OCI-LY3 (cell line): ENCODE measurements around the gene GALNT16.

Source experiments
- H2AFZ ChIP-seq: fragments of 200-600, 300-600 bp; shearing (Covaris generic); 2 replicates; pipeline ENCODE4 v1.6.0; 2014; ENCODE audit warnings: antibody characterized with exemption, low read depth, low read length
- H3K27ac ChIP-seq: fragments of 200-600, 300-600 bp; sonication (generic); 2 replicates; pipeline ENCODE4 v1.5.1; 2014; ENCODE audit warnings: mild to moderate bottlenecking, low read length, moderate library complexity, mixed read lengths
- H3K27me3 ChIP-seq: fragments of 200-600, 300-600 bp; sonication (generic); 2 replicates; pipeline ENCODE4 v1.6.1; 2014; ENCODE audit warnings: low read depth, low read length, mixed read lengths
- H3K36me3 ChIP-seq: fragments of 200-600, 300-600 bp; sonication (generic); replicated peaks from 2 replicates; pipeline ENCODE3; 2014; ENCODE audit warnings: low read depth, low read length, mixed read lengths
- H3K4me1 ChIP-seq: fragments of 300-600, 200-600 bp; sonication (generic); 2 replicates; pipeline ENCODE4 v1.6.1; 2014; ENCODE audit warnings: low read length, mixed read lengths
- H3K4me2 ChIP-seq: fragments of 200-600, 300-600 bp; sonication (generic); 2 replicates; pipeline ENCODE4 v1.6.1; 2014; ENCODE audit warnings: low read length, mixed read lengths
- H3K4me3 ChIP-seq: fragments of 300-600, 200-600 bp; sonication (generic); 2 replicates; pipeline ENCODE4 v1.5.1; 2014; ENCODE audit warnings: antibody characterized with exemption, mild to moderate bottlenecking, low read length, moderate library complexity
- H3K79me2 ChIP-seq: fragments of 300-600, 200-600 bp; shearing (Covaris generic); 2 replicates; pipeline ENCODE4 v1.6.1; 2014; ENCODE audit warnings: mild to moderate bottlenecking, low read length, mixed read lengths
- H3K9ac ChIP-seq: fragments of 300-600, 200-600 bp; shearing (Covaris generic); 2 replicates; pipeline ENCODE4 v1.6.0; 2014; ENCODE audit warnings: mild to moderate bottlenecking, low read length, moderate library complexity
- H3K9me3 ChIP-seq: fragments of 200-600, 300-600 bp; shearing (Covaris generic); 2 replicates; pipeline ENCODE4 v1.6.1; 2014; ENCODE audit warnings: low read length, mixed read lengths; ENCODE audit not compliant: insufficient read depth
- H4K20me1 ChIP-seq: fragments of 200-600, 300-600 bp; sonication (generic); 2 replicates; pipeline ENCODE4 v1.6.1; 2016; ENCODE audit warnings: low read length, mixed read lengths; ENCODE audit not compliant: insufficient read depth
- EZH2phosphoT487 ChIP-seq: fragments of 200-600 bp; shearing (Covaris generic); IDR thresholded peaks from 2 replicates; pipeline ENCODE4 v1.6.1; 2018; ENCODE audit warnings: antibody characterized with exemption, mixed run types, low read depth
- TF ChIP-seq, protein P1 (sequence below): fragments of 200-600, 300-600 bp; sonication (generic); IDR thresholded peaks from 2 replicates; pipeline ENCODE4 v1.5.1; 2014; ENCODE audit warnings: antibody characterized with exemption, low read length, low read depth

The GALNT16 gene

DNA sequence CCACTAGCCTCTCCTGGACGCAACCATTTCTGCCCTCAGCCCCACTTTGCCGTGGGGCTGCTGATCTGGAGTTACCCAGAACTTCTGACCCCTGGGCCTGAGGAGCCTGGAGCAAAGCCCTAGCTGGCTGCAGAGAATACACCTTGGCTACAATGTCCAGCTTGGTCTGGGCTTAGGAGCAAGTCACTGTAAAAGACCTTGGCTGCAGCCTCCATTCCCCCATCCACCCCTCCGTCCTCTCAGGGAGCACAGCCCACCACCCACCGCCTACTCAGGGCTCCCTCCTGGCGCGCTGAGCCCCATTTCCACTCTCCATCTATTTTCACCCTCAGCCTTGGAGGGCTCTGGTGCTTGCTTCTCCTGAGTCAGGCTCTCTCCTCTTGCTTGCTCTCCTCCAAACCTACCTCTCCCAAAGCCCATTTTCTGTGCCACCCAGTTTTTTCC is 95.2 kb downstream of the GALNT16 start:
- Histone ChIP-seq H3K79me2 (peaks cover 3% of the 10 kb centered on the region; the same call in 1 of the 2 replicates), H3K4me3 (peak overlapping the region; percentile 70), H4K20me1 (no peaks in the 10 kb centered on the region), H3K4me2 (peak overlapping the region; percentile 89), H3K4me1 (peaks cover 88% of the 10 kb centered on the region), H3K9me3 (no peaks in the 10 kb centered on the region), H3K27me3 (no peaks in the 10 kb centered on the region), H3K27ac (peak overlapping the region; percentile 97), H2AFZ (no peak overlapping the region), H3K36me3 (no peaks in the 10 kb centered on the region), H3K9ac (peak overlapping the region; percentile 87)
- TF ChIP-seq, protein P1, sequence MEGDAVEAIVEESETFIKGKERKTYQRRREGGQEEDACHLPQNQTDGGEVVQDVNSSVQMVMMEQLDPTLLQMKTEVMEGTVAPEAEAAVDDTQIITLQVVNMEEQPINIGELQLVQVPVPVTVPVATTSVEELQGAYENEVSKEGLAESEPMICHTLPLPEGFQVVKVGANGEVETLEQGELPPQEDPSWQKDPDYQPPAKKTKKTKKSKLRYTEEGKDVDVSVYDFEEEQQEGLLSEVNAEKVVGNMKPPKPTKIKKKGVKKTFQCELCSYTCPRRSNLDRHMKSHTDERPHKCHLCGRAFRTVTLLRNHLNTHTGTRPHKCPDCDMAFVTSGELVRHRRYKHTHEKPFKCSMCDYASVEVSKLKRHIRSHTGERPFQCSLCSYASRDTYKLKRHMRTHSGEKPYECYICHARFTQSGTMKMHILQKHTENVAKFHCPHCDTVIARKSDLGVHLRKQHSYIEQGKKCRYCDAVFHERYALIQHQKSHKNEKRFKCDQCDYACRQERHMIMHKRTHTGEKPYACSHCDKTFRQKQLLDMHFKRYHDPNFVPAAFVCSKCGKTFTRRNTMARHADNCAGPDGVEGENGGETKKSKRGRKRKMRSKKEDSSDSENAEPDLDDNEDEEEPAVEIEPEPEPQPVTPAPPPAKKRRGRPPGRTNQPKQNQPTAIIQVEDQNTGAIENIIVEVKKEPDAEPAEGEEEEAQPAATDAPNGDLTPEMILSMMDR, result no peak
- no peak for TF ChIP-seq EZH2phosphoT487

DNA sequence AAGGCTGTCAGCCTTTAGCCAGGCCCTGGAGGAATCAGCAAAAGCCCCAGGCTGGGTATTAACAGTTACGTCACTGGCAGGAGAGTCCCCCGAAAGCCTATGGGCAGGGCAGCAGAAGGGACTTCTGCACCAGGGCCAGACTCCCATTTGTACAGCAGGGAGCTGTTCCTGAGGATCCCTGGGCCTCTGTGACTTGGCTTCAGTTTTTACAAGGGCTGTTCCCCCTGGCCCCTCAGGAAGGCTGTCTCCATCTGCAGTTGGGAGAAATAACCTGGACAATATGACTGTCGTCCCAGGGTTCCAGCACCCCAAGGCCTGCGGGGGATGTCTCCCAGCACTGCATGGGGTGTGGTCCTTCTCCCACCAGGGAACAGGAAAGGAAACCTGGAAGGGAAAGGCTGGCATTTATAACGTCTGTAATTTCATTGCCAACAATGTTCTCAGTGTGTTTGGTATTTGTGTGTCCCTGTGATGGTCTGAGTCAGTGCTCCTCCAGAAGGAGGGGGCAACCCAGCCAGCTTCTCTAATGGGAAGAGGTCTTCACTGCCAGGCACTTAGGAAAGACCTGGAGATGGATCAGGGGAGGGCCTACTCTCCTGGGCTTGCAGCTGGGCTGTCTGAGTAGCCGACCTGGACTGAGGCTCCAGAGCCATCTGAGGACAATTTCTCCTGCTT is 95.8 kb downstream of the GALNT16 start:
- no peak overlapping the region; the same call in 1 of the 2 replicates for H2AFZ ChIP-seq
- peak overlapping the region; percentile 97 for H3K27ac ChIP-seq
- peak overlapping the region; percentile 87 for H3K9ac ChIP-seq
- no peaks in the 10 kb centered on the region for H4K20me1 ChIP-seq
- peak overlapping the region; percentile 89 for H3K4me2 ChIP-seq
- H3K36me3 ChIP-seq, result no peaks in the 10 kb centered on the region
- H3K27me3 ChIP-seq, result no peaks in the 10 kb centered on the region
- H3K9me3 ChIP-seq, result no peaks in the 10 kb centered on the region
- H3K79me2 ChIP-seq, result peaks cover 3% of the 10 kb centered on the region; the same call in 1 of the 2 replicates
- peaks cover 93% of the 10 kb centered on the region for H3K4me1 ChIP-seq
- H3K4me3 ChIP-seq, result peak overlapping the region; percentile 70
- TF ChIP-seq, protein P1, result no peak

DNA sequence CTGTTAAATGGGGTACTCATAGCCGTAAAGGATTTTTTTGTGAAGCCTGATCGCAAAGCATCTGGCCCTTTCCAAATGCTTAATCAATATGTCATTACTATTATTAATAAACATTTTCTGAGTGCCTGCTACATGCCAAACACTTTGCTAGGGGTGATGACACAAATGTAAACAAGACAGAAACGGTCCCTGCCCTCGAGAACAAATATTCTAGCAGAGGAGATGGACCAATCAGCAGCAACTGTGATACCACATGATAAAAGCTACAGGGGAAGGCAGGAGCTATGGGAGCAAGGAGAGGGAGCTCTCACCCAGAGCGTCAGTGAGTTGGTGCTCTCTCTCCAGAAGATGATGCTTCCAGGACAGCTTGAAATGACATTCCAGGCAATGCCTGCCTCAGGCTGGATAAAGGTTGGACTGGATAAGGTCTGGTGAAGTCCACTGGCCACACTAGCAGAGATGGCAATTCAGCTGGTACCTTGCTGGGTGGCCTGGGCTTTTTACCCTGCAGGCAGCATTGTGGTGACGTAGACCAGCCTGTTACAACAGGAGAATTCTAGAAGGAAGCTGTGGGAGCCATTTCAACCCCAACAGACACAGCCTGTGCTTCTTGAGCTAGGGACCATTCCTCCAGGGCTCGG is 97.1 kb downstream of the GALNT16 start:
- Histone ChIP-seq H3K27me3 (no peaks in the 10 kb centered on the region), H3K4me3 (no peak overlapping the region), H3K79me2 (peaks cover 3% of the 10 kb centered on the region; the same call in 1 of the 2 replicates), H3K4me2 (peak overlapping the region; percentile 60; the same call in 1 of the 2 replicates), H3K9ac (0 out of 2 replicates have a peak overlapping the region, but pooled peaks have one; percentile 49), H2AFZ (no peak overlapping the region), H3K36me3 (no peaks in the 10 kb centered on the region), H3K4me1 (peaks cover 88% of the 10 kb centered on the region), H4K20me1 (no peaks in the 10 kb centered on the region), H3K27ac (peak overlapping the region; percentile 56; the same call in 1 of the 2 replicates), H3K9me3 (no peaks in the 10 kb centered on the region)
- TF ChIP-seq, protein P1, result no peak
- TF ChIP-seq EZH2phosphoT487, result no peak

DNA sequence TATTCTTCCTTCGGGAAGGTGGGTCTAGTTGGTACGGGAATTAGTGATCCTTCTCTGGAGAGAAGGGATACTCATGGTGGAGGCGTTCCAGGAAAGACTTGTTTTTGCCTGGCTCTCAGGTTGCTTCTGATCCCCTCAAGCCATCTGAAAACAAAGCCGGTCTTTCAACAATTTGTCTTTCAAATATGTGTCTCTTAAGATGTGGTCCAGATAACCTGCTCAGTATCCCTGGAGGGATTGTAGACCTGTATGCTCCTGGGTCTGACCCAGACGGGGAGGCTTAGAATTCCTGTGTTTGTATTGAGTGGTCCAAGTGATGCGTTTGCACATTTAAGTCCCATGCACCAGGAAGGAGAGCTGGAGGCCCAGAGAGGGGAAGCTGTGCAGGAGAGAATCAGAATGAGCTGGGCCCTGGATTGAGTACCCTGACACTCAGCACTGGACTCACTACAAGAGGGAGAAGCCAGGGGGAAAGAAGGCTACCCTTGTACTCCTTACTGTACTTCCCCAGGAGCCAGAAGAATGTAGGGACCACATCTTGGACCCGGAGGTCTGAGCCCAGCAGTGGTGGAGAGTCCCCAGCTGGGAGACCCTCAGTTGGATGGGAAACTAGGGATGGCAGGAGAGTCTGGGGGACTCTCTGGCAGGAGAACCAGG is 97.7 kb downstream of the GALNT16 start:
- peaks cover 3% of the 10 kb centered on the region; the same call in 1 of the 2 replicates for H3K79me2 ChIP-seq

More for the DNA sequence above, 97.7 kb downstream of the GALNT16 start:
- peak overlapping the region; percentile 56 for H3K27ac ChIP-seq
- TF ChIP-seq, protein P1, result no peak
- no peak for TF ChIP-seq EZH2phosphoT487
- no peaks in the 10 kb centered on the region for H3K36me3 ChIP-seq
- peak overlapping the region; percentile 49; the same call in 1 of the 2 replicates for H3K9ac ChIP-seq
- peak overlapping the region; percentile 60 for H3K4me2 ChIP-seq
- no peaks in the 10 kb centered on the region for H3K27me3 ChIP-seq
- H3K4me1 ChIP-seq, result peaks cover 84% of the 10 kb centered on the region
- H4K20me1 ChIP-seq, result no peaks in the 10 kb centered on the region
- no peak overlapping the region for H2AFZ ChIP-seq
- H3K9me3 ChIP-seq, result no peaks in the 10 kb centered on the region
- H3K4me3 ChIP-seq, result peak overlapping the region; percentile 28; the same call in 1 of the 2 replicates
